Tibial nerve (tissue), 4 donors: ENCODE data around the gene ZBED1. TPM values are rescaled to one million over a fixed set of nuclear protein-coding genes. Genes with fewer than 3 reads are reported as not detected.
"Not testable (repeated sequence)": the region's sequence is repeated elsewhere in the genome, so short reads cannot be mapped to it uniquely, and the experiment has no call there.

Experiments used
- DNase-seq, 2 donors: peaks; one replicate each; pipeline ENCODE4 v3.0.0-alpha.2; 2019; ENCODE audit warnings: low spot score in 2 of 2
- H3K27ac ChIP-seq, 4 donors: fragments of 200-600 bp; sonication (generic) in 3 of 4; one replicate each; pipeline ENCODE4 v1.5.1; 2017 to 2019; ENCODE audit warnings: mild to moderate bottlenecking in 1 of 4
- H3K27me3 ChIP-seq, 2 donors: fragments of 200-600 bp; sonication (generic) in 1 of 2; one replicate each; pipeline versions ENCODE4 v1.5.1 to v1.6.0; 2017 to 2019
- H3K36me3 ChIP-seq, 3 donors: fragments of 200-600 bp; sonication (generic); one replicate each; pipeline ENCODE4 v1.5.1; 2018 to 2019
- H3K4me1 ChIP-seq, 4 donors: fragments of 200-600 bp; sonication (generic) in 3 of 4; one replicate each; pipeline ENCODE4 v1.5.1; 2017 to 2019
- H3K4me3 ChIP-seq, 4 donors: fragments of 200-600 bp; sonication (generic) in 3 of 4; one replicate each; pipeline ENCODE4 v1.5.1; 2017 to 2019; ENCODE audit warnings: mild to moderate bottlenecking in 1 of 4, moderate library complexity in 1 of 4
- H3K9me3 ChIP-seq, 4 donors: fragments of 200-600 bp; sonication (generic) in 3 of 4; one replicate each; pipeline ENCODE4 v1.5.1; 2017 to 2019
- EP300 ChIP-seq, 2 donors: sonication (generic); formaldehyde crosslinking; IDR thresholded peaks; one replicate each; pipeline ENCODE4 v1.6.1; 2017; ENCODE audit warnings: antibody characterized with exemption in 2 of 2, mild to moderate bottlenecking in 1 of 2
- POLR2A ChIP-seq, 2 donors: fragments of 450-650 bp; IDR thresholded peaks; one replicate each; pipeline ENCODE4 v1.6.1; 2017; ENCODE audit warnings: antibody characterized with exemption in 2 of 2, mild to moderate bottlenecking in 2 of 2, moderate library complexity in 2 of 2
- WGBS, 2 donors: methylation state at CpG; one replicate each; pipeline ENCODE4 v1.1.5; 2018; 5-methylcytosine and 5-hydroxymethylcytosine counted together
- total RNA-seq, 4 donors: library from RNA; depleted of rRNA; stranded (reverse); fragments of >200 nt; gene quantifications; one replicate each; pipeline ENCODE4 v1.1.0, GENCODE V29; 2016
- TF ChIP-seq, protein P1 (sequence below), 5 experiments: fragments of 200-600 bp in 3 of 5; fragments of 450-650 bp in 2 of 5; sonication (generic) in 3 of 5; IDR thresholded peaks; one replicate each; pipeline ENCODE4 v1.5.1; 2016 to 2019; ENCODE audit warnings: antibody characterized with exemption in 5 of 5, mild to moderate bottlenecking in 3 of 5, moderate library complexity in 2 of 5

Gene ZBED1
- total RNA-seq, 4 donors from 2014 or later = 35.6 to 68.2 (median 48.2) TPM

- 95 to 99% methylated on average over 15 of the region's 15 CpGs for WGBS, 2 donors
- Histone ChIP-seq H3K4me3 (no peak overlapping the region), H3K27me3 (no peaks in the 10 kb centered on the region), H3K36me3 (peaks cover 0 to 3% (median 0%) of the 10 kb centered on the region in 3 donors), H3K9me3 (no peaks in the 10 kb centered on the region), H3K4me1 (peaks cover 0 to 25% (median 4%) of the 10 kb centered on the region in 4 donors), H3K27ac (no peak overlapping the region)
- TF ChIP-seq EP300 (IDR thresholded peaks at IDR 0.05) (no peak), POLR2A (IDR thresholded peaks at IDR 0.05) (no peak)
- TF ChIP-seq, protein P1, sequence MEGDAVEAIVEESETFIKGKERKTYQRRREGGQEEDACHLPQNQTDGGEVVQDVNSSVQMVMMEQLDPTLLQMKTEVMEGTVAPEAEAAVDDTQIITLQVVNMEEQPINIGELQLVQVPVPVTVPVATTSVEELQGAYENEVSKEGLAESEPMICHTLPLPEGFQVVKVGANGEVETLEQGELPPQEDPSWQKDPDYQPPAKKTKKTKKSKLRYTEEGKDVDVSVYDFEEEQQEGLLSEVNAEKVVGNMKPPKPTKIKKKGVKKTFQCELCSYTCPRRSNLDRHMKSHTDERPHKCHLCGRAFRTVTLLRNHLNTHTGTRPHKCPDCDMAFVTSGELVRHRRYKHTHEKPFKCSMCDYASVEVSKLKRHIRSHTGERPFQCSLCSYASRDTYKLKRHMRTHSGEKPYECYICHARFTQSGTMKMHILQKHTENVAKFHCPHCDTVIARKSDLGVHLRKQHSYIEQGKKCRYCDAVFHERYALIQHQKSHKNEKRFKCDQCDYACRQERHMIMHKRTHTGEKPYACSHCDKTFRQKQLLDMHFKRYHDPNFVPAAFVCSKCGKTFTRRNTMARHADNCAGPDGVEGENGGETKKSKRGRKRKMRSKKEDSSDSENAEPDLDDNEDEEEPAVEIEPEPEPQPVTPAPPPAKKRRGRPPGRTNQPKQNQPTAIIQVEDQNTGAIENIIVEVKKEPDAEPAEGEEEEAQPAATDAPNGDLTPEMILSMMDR (IDR thresholded peaks at IDR 0.05) = no peak
- DNase-seq = no peak
These were observed 21.4 kb downstream of the ZBED1 start for GRCh38 chrX:2479420-2479780.

DNA sequence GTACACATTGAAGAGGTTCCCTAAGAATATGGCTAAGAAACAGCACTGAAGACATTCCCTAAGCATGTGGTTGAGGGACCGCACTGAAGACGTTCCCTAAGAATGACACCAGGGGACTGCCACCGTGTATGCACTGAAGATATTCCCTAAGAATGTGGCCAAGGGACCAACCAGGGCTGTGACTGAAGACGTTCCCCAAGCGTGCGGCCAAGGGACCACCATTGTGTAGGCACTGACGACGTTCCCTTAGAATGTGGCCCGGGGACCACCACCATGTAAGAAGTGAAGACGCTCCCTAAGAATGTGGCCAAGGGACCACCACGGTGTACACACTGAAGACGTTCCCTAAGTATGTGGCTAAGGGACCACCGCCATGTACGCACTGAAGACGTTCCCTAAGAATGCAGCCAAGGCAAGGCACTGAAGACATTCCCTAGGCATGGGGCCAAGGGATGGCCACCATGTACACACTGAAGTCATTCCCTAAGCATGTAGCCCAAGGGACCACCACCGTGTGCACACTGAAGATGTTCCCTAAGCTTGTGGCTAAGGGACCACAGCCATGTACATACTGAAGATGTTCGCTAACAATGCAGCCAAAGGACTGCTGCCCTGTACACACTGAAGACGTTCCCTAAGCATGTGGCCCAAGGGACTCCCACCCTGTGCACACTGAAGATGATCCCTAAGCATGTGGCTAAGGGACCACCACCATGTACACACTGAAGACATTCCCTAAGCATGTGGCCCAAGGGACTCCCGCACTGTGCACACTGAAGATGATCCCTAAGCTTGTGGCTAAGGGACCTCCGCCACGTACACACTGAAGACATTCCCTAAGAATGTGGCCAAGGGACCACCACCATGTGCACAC is 22.0 kb downstream of the ZBED1 start:
- Histone ChIP-seq H3K27me3 (no peaks in the 10 kb centered on the region), H3K36me3 (peaks cover 0 to 3% (median 0%) of the 10 kb centered on the region in 3 donors), H3K4me1 (peaks cover 0 to 19% (median under 1%) of the 10 kb centered on the region in 4 donors), H3K9me3 (no peaks in the 10 kb centered on the region), H3K4me3 (no peak overlapping the region), H3K27ac (no peak overlapping the region)
- no peak for DNase-seq
- 86 to 92% methylated on average over 17 to 21 of the region's 21 CpGs for WGBS, 2 donors
- no peak for TF ChIP-seq POLR2A (IDR thresholded peaks at IDR 0.05)
- no peak for TF ChIP-seq EP300 (IDR thresholded peaks at IDR 0.05)
- TF ChIP-seq, protein P1 (IDR thresholded peaks at IDR 0.05) = no peak

DNA sequence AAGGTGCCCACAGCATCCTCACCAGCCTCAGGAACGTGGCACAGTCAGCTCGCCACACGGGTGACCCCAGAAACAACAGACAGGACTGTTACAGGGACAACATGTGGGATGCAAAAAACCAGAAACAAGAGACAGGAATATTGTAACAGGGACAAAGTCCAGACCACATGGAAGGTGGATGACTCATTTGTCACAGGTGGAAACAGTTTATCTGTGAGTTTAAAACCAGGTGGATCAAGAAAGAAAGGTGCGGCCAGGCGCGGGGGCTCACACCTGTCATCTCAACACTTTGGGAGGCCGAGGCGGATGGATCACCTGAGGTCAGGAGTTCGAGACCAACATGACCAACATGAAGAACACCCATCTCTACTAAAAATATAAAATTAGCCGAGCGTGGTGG is 23.5 kb downstream of the ZBED1 start:
- 93% methylated on average over 11 of the region's 11 CpGs for WGBS, 2 donors
- H3K27me3 ChIP-seq, DNase-seq: not testable (repeated sequence)

GRCh38 chrX:2474963-2475726 is 25.6 kb downstream of the ZBED1 start:
- TF ChIP-seq POLR2A (IDR thresholded peaks at IDR 0.05) (no peak), EP300 (IDR thresholded peaks at IDR 0.05) (no peak)
- TF ChIP-seq, protein P1 (IDR thresholded peaks at IDR 0.05) = no peak
- Histone ChIP-seq H3K27me3 (no peaks in the 10 kb centered on the region), H3K4me3 (no peak overlapping the region), H3K27ac (no peak overlapping the region), H3K9me3 (no peaks in the 10 kb centered on the region), H3K36me3 (peaks cover 0 to 4% (median 0%) of the 10 kb centered on the region in 3 donors), H3K4me1 (peaks cover 0 to 6% (median 0%) of the 10 kb centered on the region in 4 donors)
- no peak for DNase-seq
- whole genome bisulfite sequencing, 2 donors = 87 to 90% methylated on average over 16 to 17 of the region's 18 CpGs

More for the DNA sequence above, 23.5 kb downstream of the ZBED1 start:
- H3K4me3 ChIP-seq, H3K36me3 ChIP-seq, H3K9me3 ChIP-seq, H3K27ac ChIP-seq: not testable (repeated sequence)
- H3K4me1 ChIP-seq = peaks cover 0 to 11% (median 0%) of the 10 kb centered on the region in 4 donors

DNA sequence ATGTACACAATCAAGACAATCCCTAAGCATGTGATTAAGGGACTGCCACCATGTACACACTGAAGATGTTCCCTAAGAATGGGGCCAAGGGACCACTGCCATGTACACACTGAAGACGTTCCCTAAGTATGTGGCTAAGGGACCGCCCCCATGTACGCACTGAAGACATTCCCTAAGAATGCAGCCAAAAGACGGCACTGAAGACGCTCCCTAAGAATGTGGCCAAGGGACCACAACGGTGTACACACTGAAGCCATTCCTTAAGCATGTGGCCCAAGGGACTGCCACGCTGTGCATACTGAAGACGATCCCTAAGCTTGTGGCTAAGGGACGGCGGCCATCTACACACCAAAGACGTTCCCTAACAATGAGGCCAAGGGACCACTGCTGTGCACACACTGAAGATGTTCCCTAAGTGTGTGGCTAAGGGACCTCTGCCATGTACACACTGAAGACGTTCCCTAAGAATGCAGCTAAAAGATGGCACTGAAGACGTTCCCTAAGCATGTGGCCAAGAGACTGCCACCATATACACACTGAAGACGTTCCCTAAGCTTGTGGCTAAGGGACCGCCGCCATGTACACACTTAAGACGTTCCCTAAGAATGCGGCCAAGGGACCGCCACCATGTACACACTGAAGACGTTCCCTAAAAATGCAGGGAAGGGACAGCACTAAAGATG is 26.4 kb downstream of the ZBED1 start:
- Histone ChIP-seq H3K9me3 (no peaks in the 10 kb centered on the region), H3K27me3 (no peaks in the 10 kb centered on the region), H3K36me3 (peaks cover 0 to 6% (median 0%) of the 10 kb centered on the region in 3 donors), H3K4me3 (no peak overlapping the region), H3K4me1 (peaks cover 0 to 6% (median 0%) of the 10 kb centered on the region in 4 donors), H3K27ac (no peak overlapping the region)
- DNase-seq = no peak
- TF ChIP-seq POLR2A (IDR thresholded peaks at IDR 0.05) = no peak
- no peak for TF ChIP-seq EP300 (IDR thresholded peaks at IDR 0.05)
- TF ChIP-seq, protein P1 (IDR thresholded peaks at IDR 0.05) = no peak
- 77 to 88% methylated on average over 20 of the region's 20 CpGs for WGBS, 2 donors

GRCh38 chrX:2473064-2473463 is 27.7 kb downstream of the ZBED1 start:
- not testable (repeated sequence) for DNase-seq, H3K36me3 ChIP-seq, H3K27ac ChIP-seq, H3K4me1 ChIP-seq, H3K4me3 ChIP-seq, H3K27me3 ChIP-seq, H3K9me3 ChIP-seq
- 74 to 88% methylated on average over 14 to 15 of the region's 15 CpGs for WGBS, 2 donors
